HG02938 (cell line): ENCODE results near the gene NR2F1-AS1.

Source experiments
- ATAC-seq: cut with Tn5 transposase; IDR thresholded peaks from one replicate; pipeline ENCODE4 v1.9.1; 2021; ENCODE audit warnings: mild to moderate bottlenecking, moderate library complexity; ENCODE audit not compliant: unreplicated experiment

The NR2F1-AS1 gene

DNA sequence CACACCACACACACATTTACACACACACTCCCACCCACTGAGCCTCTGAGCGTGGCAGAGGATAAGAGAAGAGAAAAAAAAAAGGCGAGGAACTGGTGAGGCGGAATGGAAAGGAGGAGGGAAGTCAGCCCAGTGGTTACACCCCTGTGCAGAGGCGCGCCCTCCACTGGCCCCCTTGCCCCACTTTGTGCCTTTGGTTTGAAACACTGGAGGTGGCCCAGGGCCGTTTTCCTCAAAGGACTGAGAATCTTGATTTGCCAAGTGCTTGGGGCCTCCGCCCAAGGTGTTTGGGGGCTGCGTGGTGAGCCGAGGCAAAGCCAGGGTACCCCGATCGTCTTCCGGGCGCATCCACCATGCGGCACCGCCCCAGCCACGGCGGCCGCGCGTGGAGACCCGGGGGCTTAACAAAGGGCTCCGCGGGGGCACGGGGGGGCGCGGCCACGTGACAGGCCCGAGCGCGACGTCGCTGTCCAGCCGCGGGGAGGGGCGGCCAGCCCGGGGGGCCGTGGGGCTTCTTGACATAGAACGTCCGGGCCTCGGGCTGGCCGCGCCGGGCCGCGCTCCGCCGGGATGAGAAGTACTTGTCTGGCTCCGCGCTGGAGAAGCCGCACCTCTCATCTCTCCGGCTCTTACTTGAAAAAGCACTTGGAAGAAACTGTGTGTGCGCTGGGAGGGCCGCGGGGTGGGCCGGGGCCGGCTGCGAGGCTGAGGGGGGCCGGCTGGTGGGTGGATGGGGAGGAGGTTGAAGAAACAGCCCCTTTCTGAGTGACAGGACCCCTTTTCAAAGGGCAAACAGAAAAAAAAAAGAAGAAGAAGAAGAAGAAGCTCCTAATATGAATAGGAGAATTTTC lies 23.0 kb upstream of the NR2F1-AS1 start:
- ATAC-seq: no peak

DNA sequence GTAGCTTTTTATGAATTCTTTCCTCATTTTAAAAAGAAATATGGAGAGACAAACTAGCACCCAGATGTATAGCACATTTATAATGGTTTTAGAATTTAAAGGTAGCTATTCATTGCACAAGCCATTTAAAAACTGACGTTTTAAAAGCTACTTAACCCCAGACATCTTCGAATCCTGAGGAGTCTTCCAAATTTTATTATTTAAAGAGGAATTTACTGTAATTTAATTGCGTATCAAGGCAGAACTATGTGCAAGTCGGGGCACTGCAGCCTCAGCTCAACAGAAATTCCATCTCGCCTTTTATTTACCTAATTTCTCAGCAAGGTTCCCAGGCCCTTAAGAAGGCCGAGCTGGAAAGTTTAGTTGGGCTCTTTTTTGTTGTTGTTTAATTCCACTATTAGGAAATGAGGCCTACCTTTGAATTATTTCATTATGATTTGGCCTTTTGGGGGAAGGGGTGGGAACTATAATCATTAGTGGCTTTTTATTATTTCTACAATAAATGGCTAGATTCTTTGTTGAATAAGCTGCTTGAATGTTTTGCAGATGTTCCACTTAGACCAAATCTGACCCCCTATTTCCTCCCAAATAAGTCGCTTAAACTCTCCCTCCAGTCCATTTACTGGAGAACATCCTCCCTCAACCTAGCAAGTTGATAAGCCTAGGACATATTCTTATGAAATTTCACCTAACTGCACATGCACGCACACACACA lies 22.2 kb upstream of the NR2F1-AS1 start:
- ATAC-seq: no peak

DNA sequence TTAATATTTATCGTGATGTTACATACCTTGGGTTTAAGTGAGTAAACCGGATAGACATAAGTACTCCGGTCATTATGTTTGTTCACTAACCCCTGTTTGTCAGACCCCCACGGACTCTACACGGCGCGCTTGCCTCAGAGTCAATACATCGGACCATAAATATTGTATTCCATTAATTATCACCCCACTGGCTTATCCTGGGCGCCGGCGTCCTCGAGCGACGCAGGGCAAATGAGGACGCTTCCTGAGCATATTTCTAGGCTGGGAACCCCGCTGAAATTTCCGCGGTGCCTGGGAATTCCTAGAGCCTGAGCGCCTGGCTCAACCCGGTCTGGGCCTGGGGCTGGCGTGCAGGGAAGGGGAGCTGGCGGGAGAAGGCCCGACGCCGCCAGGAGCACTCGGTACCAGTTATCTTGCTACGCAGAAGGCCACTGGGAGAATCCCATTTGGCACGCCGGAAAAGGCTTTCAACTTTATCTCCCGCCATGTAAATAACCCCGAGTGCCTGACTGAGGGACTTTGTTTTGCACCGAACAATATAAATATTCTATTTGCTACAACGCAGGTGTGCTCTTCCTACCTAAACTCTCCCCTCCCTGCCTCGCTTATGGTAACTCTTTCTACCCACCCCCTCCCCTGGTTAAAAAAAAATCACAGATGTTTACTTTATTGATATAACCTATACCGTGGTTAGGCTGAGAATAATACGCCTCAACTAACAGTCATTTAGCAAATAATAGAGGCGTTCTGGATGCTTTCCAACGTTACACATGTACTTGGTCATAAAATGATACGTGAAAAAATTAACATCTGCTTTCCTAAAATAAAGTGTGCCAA lies 21.4 kb upstream of the NR2F1-AS1 start:
- no peak for ATAC-seq

DNA sequence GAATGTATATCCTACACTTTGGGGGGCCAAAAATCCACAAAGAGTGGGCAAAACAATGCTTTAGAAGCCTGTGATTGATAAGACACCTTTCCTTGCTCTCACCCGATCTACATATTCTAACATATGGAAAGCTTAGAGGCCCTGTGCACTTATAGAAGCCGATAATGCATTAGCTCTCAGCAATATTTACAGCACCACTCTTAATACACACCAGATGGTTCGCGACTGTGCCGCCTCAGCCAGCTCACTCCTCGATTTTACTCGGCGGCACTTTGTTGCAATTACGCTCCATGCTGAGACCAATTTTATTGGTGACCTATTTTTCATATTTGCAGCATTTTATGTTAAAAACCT lies 20.8 kb upstream of the NR2F1-AS1 start:
- ATAC-seq: no peak

DNA sequence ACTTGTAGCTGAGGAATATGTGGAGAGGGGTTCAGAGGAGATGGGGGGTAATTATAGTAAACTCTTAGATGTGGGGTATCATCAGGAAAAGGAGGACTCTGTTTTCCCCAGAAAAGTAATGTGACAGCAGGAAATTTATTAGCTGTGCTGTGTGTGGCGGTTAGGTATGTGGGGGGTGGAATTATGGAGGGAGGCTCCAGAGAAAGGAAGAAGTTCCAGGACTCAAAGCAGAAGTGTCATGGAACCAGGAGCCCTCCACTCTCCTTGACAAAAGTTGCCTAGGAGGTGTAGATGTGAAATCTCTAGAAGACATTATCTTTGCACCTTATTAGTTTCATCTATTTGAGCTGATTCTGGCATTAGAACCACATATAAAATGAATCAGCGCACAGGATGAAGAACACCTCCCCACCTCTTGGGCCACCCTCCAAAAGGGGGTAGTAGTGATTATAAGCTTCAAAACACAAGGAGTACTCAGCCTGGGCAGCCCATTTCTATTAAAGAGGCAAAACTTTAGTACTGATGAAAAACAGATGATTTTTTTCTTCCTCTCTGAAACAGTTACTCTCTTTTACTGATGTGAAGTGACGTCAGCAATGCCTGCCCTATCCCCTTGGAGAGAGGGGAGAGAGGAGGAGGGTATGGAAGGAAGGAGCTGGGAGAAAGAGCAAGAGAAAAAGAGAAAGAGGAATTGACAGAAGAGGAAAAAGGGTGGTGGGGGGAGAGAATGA lies 20.2 kb upstream of the NR2F1-AS1 start:
- no peak for ATAC-seq

DNA sequence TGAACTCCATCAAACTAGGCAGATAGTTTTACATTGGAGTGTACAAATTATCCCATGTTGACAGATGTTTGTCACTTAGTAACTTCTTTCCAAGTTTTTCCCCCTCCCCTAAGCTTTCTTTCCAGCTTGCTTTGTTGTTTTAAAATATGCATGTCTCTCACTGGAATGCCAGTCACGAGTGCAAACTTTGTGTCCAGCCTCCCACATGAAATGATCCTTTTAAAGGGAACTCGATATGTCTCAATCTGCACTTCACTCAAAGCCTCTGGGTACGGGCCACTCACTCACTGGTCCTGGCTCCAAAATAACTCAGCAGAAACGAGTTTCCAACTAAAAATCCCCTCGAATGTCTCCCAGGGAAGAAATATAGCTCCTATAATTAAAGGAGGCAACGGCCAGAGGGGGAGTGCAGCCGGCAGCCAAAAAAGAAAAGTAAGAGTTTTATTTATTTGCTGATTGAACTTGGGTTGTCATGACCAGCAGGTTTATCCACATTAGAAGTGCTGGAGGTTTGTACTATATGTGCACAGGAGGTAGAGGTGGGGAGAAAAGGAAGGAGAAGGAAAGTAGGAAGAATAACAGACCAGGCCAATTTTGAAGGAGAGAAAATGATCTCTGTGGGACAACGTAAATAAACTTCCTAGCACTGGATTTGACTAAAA lies 19.5 kb upstream of the NR2F1-AS1 start:
- no peak for ATAC-seq

DNA sequence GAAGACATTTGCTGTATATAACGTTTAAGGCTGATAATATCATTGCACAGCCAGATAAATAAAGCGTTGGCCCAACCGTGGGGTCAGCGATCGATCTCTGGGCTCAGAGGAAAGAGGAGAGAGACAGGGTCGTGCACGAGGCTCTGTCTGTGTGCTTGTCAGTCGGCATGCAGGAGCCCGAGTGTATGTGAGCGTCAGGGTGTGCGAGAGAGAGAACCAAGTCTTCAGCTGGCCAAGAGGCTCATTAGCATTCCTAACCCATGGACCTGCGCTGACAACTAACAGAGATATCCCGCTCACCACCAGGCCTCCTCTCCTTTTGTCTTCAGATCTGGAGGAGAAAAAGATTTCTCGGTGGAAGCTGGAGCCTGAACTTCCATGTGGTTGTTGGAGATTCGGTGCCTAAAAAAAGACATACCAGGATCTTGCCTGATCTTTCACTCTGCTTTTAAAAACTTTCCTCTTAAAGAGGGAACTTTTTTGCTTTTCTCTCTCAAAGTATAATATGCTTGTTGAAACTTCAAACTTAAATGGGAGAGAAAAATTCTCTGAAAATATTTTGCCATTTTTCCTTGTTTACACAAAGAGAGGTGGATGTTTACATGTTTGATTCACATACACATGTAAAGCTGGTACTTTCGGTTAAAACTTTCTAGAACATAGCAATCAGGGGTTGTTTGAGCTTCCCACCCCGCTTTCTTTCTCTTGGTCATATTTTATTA lies 18.5 kb upstream of the NR2F1-AS1 start:
- ATAC-seq: no peak

DNA sequence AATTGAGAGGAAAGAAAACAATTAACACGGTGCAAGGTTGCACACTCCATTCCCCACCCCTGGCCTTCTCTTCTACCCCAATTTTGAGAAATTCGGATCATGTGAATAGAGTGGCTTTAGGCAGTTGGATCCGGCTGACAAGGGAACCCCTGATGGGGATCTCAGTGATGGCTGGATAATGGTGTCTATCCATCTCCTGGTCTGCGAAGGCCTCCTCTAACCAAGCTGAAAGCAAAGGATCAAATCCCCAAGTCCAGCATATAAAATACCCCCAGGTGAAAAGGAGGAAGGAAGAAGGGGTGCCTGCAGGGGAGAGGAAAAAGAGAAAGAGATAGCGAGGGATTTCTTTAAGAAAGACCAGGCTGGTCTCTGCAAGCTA lies 18.0 kb upstream of the NR2F1-AS1 start:
- no peak for ATAC-seq

DNA sequence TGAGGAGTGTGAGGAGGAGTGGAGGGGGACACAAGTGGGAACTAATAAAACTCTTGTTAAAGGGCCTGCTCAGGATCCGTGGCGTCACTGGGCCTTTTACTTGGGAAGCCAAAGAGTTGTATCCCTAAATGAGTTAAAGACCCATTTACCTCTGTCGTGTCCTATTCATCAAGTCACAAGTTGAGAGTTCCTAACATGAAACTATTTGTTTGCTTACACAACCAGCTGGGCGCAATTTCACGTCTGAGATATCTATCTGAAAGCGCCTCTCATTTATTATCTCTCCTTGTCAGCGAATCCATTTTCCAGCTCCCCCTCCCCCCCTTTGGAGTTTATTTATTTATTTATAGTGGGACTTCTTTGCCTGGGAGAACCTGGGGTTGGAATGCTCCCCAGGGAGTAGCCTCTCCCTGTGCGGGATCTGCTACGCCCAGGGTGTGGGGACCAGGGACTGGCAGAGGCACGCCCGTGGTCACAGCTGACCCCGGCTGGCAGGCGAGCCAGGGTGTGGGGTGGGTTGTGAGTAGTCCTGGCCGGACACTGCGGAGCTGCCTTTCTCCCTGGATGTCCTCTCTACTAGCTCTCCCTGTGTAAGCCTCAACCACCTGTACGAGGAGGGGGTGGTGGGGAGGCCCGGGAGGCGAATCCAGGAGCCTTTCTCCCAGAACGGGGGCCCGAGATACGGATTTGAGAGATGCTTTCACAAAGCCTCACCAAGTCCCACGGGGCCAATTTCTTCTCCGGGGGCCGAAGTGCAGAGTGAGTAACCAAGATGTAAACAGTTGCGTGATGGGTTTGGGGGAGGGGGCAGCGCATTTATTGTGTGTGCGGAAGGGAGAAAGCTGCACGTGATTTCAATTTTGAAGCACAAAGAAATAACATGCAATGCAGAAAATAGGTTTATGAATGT lies 17.3 kb upstream of the NR2F1-AS1 start:
- ATAC-seq: no peak

DNA sequence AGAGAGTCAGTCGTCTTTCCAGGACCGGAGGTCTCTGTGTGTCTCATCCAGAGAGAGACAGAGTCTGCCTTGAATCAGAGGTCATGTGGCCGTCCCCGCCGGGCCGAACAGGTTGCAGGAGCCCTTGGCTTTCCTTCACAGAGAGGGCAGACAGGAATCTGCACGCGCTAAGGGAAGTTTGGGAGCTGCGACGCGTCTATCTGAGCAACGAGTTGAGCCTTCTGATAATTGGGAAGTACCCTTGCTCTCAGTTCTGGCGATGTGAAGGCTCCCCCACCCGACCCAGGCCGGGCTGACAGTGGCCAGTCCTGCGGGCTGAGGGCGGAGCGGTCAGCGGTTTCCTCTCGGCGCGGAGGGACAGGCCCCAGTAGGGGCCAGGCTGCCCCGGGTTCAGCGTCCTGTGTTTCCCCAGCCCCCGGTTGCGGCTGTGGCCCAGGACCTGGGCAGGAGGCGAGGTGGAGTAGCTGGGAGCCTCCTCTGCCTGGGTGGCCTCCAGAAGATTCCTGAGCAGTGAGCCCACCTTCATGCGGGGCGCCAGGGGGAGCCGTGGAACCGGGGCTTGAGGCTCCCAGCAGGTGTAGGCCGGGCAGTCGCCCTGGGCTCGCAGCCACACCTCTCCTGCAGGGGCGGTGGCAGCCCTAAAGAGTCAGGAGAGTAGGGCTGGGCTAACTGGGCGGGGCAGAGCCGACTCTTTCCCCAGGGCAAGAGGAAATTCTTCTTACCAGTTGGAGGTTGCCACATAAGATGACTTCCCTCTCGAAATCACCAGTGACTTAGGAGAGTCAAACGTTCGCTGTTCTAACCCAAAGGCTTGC lies 15.9 kb upstream of the NR2F1-AS1 start:
- ATAC-seq: no peak

DNA sequence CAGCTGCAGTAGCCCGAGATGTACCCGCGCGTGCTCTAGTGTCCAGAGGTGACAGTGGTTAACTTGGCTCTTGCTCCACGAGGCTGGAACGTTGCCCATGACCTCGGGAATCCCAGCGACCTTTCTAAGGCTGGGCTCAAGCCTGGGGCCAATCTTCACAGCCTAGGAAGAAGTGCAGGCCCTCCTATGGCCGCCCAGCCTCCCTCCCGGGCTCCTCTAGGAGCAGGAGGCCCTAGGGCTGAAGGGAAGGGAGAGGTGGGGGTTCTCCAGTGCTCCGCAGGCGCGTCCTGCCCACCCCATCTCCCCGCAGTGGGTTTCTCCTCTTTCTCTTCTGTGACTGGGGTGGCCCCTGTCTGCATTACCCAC lies 15.3 kb upstream of the NR2F1-AS1 start:
- ATAC-seq: no peak

DNA sequence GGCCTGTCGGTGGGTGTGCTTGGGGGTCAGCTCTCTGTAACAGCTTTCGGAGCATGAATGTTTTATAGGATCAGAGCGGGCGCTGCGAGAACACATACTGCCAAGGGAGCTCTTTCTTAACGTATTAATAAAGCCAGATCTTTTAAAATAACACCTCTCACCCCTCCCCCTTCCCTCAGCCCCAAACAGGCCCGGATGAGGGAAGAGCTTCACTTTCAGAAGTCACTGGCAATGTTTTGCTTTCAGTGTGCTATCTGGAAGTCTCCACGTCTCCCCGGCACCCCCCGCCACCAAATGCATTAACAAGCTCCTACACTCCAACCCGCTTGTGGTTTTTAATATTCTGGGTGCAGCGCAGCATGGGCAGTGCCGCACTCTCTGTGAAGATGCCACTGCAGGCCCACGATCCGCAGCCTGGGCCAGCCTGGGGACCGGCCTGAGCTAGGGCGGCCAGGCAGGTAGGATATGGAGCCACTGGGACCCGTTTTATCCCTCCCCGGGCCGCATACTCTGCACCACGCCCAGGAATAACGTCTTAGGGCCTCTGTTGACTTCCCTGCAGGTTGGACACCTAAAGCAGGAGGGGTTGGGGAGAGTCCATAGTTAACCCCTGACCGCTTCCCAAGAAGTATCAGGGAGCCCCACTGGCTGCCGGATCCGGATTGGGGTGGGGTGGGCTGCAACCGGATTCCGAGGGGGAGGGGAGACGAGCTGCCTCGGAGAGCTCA lies 14.6 kb upstream of the NR2F1-AS1 start:
- no peak for ATAC-seq

DNA sequence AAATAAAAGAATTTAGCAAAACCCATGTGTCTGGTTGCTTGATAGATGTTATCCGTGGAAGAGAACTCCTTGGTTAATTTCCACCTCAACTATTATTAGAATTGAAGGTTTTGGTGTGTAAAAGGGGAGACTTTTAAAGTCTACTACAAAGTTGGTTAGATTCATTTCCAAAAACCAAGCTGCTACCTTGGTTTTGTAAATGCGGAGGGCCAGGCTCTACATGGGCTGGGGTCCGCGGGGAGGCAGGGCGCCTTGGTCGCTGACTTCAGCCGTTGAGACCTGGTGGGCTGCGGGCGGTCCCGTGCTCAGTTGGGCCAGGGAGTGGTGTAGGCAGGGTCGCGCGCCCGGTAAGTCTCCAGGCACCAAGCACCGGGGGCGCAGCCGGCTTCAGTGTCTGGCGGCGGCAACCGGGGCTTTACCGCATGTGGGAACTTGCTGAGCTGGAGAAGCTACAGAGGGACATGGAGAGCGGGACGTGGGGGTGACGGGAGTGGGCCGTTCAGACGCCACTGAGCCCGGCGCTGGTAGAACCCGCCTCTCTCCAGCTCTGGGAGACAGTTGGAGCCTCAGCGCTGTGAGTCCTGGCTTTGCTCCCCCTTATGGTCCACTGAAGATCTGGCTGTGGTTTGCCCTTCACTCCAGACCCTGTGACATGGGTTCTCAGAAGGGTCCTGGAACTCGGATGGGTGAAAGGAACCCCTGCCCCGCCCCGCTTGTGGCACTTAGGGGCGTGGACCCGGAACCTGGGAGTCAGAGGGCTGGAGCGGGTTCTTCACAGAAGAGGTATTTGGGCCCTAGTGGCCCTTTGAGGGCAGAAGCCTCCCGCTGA lies 13.8 kb upstream of the NR2F1-AS1 start:
- ATAC-seq: no peak

DNA sequence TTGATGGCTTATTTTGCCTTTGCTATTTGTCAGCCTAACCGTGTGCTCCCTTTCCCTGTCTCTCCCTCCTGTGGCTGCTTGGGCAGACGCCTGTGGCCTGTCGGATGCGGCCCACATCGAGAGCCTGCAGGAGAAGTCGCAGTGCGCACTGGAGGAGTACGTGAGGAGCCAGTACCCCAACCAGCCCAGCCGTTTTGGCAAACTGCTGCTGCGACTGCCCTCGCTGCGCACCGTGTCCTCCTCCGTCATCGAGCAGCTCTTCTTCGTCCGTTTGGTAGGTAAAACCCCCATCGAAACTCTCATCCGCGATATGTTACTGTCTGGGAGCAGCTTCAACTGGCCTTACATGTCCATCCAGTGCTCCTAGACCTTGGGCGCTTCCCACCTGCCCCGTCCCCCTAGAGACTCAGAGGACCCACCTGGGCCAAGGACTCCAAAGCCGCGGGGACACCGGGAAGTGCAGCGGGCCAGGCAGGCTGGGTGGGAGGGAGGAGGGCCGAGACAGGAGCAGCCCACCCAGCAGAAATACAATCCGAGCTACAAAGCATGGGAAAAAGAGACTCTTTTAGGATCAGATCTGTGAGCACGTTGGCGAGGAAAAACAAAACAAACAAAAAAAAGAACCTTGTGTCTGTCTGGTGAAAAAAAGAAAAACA lies 12.6 kb upstream of the NR2F1-AS1 start:
- ATAC-seq: no peak

DNA sequence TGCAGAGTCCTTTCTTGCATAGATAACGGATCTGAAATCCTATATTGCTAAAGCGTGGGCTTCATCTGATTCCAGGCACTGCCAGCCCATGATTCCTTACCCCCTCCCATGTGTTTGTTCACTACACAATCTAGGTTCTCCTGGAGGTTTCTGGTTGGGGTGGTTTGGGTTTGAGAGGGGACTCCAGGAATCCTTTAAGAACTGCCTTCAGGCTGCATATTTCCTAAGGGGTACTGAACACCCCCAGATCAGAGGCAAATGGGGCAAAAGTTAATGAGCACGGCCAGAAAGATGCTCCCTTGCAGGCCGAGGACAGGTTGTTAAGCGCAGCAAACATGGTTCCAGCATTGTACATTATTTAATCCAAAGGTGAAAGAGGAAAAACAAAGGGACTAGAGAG lies 11.9 kb upstream of the NR2F1-AS1 start:
- no peak for ATAC-seq
